ENCODE results near the gene WFDC1.
"Not testable (repeated sequence)": the region's sequence is repeated elsewhere in the genome, so short reads cannot be mapped to it uniquely, and the experiment has no call there.

Gene WFDC1

GRCh38 chr16:84331998-84332780 is 37.5 kb downstream of the WFDC1 start:
- Histone ChIP-seq H3K4me3 (no peak overlapping the region), H3K27me3 (ENCODE audit: low read depth) (no peaks in the 10 kb centered on the region), H3K36me3 (replicated peaks) (no peaks in the 10 kb centered on the region)

GRCh38 chr16:84332975-84333684 is 38.5 kb downstream of the WFDC1 start:
- no peak for DNase-seq (ENCODE audit: low spot score in 2 of 2)
- no peaks in the 10 kb centered on the region for H3K4me1 ChIP-seq
- in situ Hi-C loops (cut with MboI; ENCODE audit: low sequenced_read_pairs), result no loop called here
- peaks cover 2% of the 10 kb centered on the region; the same call in 1 of the 2 replicates for H3K9me3 ChIP-seq
- no peaks in the 10 kb centered on the region for H3K36me3 ChIP-seq (replicated peaks)
- no peaks in the 10 kb centered on the region for H3K27me3 ChIP-seq (ENCODE audit: low read depth)
- H3K4me3 ChIP-seq, result no peak overlapping the region

More at GRCh38 chr16:84331998-84332780, 37.5 kb downstream of the WFDC1 start:
- H3K9me3 ChIP-seq, result no peaks in the 10 kb centered on the region; the same call in 1 of the 2 replicates
- in situ Hi-C loops (cut with MboI; ENCODE audit: low sequenced_read_pairs), result no loop called here
- H3K4me1 ChIP-seq, result no peaks in the 10 kb centered on the region
- no peak for DNase-seq (ENCODE audit: low spot score in 2 of 2)

GRCh38 chr16:84334058-84334457 is 39.4 kb downstream of the WFDC1 start:
- Histone ChIP-seq H3K4me3 (no peak overlapping the region), H3K9me3 (peaks cover 2% of the 10 kb centered on the region; the same call in 1 of the 2 replicates), H3K27me3 (ENCODE audit: low read depth) (no peaks in the 10 kb centered on the region; the same call in 1 of the 2 replicates), H3K4me1 (no peaks in the 10 kb centered on the region), H3K36me3 (replicated peaks) (no peaks in the 10 kb centered on the region)
- DNase-seq (ENCODE audit: low spot score in 2 of 2), result no peak
- in situ Hi-C loops (cut with MboI; ENCODE audit: low sequenced_read_pairs), result no loop called here

GRCh38 chr16:84334482-84334881 is 39.8 kb downstream of the WFDC1 start:
- in situ Hi-C loops (cut with MboI; ENCODE audit: low sequenced_read_pairs), result no loop called here
- Histone ChIP-seq H3K4me1 (no peaks in the 10 kb centered on the region), H3K9me3 (peaks cover 2% of the 10 kb centered on the region; the same call in 1 of the 2 replicates), H3K27me3 (ENCODE audit: low read depth) (no peaks in the 10 kb centered on the region; the same call in 1 of the 2 replicates), H3K36me3 (replicated peaks) (no peaks in the 10 kb centered on the region), H3K4me3 (no peak overlapping the region)
- no peak for DNase-seq (ENCODE audit: low spot score in 2 of 2)

- H3K4me3 ChIP-seq; H3K9me3 ChIP-seq; H3K36me3 ChIP-seq (replicated peaks); H3K27me3 ChIP-seq (ENCODE audit: low read depth); in situ Hi-C loops (cut with MboI; ENCODE audit: low sequenced_read_pairs); DNase-seq (ENCODE audit: low spot score in 2 of 2); H3K4me1 ChIP-seq: not testable (repeated sequence)
These were observed 42.6 kb downstream of the WFDC1 start for GRCh38 chr16:84337236-84337635.

- Histone ChIP-seq H3K4me3 (no peak overlapping the region), H3K36me3 (replicated peaks) (no peaks in the 10 kb centered on the region), H3K4me1 (no peaks in the 10 kb centered on the region), H3K9me3 (peaks cover 2% of the 10 kb centered on the region; the same call in 1 of the 2 replicates), H3K27me3 (ENCODE audit: low read depth) (no peaks in the 10 kb centered on the region; the same call in 1 of the 2 replicates)
- in situ Hi-C loops (cut with MboI; ENCODE audit: low sequenced_read_pairs), result no loop called here
- DNase-seq (ENCODE audit: low spot score in 2 of 2), result no peak
These were observed 44.6 kb downstream of the WFDC1 start for GRCh38 chr16:84339311-84339710.

GRCh38 chr16:84339766-84340165 is 45.1 kb downstream of the WFDC1 start:
- in situ Hi-C loops (cut with MboI; ENCODE audit: low sequenced_read_pairs), result no loop called here
- Histone ChIP-seq H3K4me1 (no peaks in the 10 kb centered on the region), H3K27me3 (ENCODE audit: low read depth) (no peaks in the 10 kb centered on the region; the same call in 1 of the 2 replicates), H3K9me3 (peaks cover 2% of the 10 kb centered on the region; the same call in 1 of the 2 replicates), H3K36me3 (replicated peaks) (no peaks in the 10 kb centered on the region), H3K4me3 (no peak overlapping the region)
- DNase-seq (ENCODE audit: low spot score in 2 of 2), result no peak

GRCh38 chr16:84340325-84341040 is 45.8 kb downstream of the WFDC1 start:
- in situ Hi-C loops (cut with MboI; ENCODE audit: low sequenced_read_pairs), result no loop called here
- Histone ChIP-seq H3K27me3 (ENCODE audit: low read depth) (no peaks in the 10 kb centered on the region; the same call in 1 of the 2 replicates), H3K9me3 (peaks cover 2% of the 10 kb centered on the region; the same call in 1 of the 2 replicates), H3K36me3 (replicated peaks) (no peaks in the 10 kb centered on the region), H3K4me1 (no peaks in the 10 kb centered on the region), H3K4me3 (no peak overlapping the region)
- no peak for DNase-seq (ENCODE audit: low spot score in 2 of 2)

- no peak for DNase-seq (ENCODE audit: low spot score in 2 of 2)
- Histone ChIP-seq H3K36me3 (replicated peaks) (no peaks in the 10 kb centered on the region), H3K27me3 (ENCODE audit: low read depth) (no peaks in the 10 kb centered on the region; the same call in 1 of the 2 replicates), H3K4me3 (no peak overlapping the region), H3K9me3 (peaks cover 2% of the 10 kb centered on the region; the same call in 1 of the 2 replicates), H3K4me1 (no peaks in the 10 kb centered on the region)
- in situ Hi-C loops (cut with MboI; ENCODE audit: low sequenced_read_pairs), result no loop called here
These were observed 47.0 kb downstream of the WFDC1 start for GRCh38 chr16:84341528-84342295.

- in situ Hi-C loops (cut with MboI; ENCODE audit: low sequenced_read_pairs); H3K36me3 ChIP-seq (replicated peaks); DNase-seq (ENCODE audit: low spot score in 2 of 2); H3K4me3 ChIP-seq; H3K27me3 ChIP-seq (ENCODE audit: low read depth); H3K9me3 ChIP-seq; H3K4me1 ChIP-seq: not testable (repeated sequence)
These were observed 49.1 kb downstream of the WFDC1 start for GRCh38 chr16:84343800-84344199.

- Histone ChIP-seq H3K9me3 (no peaks in the 10 kb centered on the region), H3K4me3 (no peak overlapping the region), H3K4me1 (no peaks in the 10 kb centered on the region), H3K27me3 (ENCODE audit: low read depth) (no peaks in the 10 kb centered on the region), H3K36me3 (replicated peaks) (no peaks in the 10 kb centered on the region)
- no peak for DNase-seq (ENCODE audit: low spot score in 2 of 2)
- in situ Hi-C loops (cut with MboI; ENCODE audit: low sequenced_read_pairs), result no loop called here
These were observed 50.1 kb downstream of the WFDC1 start for GRCh38 chr16:84344781-84345180.

GRCh38 chr16:84347161-84347560 is 52.5 kb downstream of the WFDC1 start:
- in situ Hi-C loops (cut with MboI; ENCODE audit: low sequenced_read_pairs), result no loop called here
- no peaks in the 10 kb centered on the region for H3K4me1 ChIP-seq
- H3K9me3 ChIP-seq, result no peaks in the 10 kb centered on the region
- no peak for DNase-seq (ENCODE audit: low spot score in 2 of 2)
- H3K36me3 ChIP-seq (replicated peaks), result no peaks in the 10 kb centered on the region
- no peak overlapping the region for H3K4me3 ChIP-seq
- H3K27me3 ChIP-seq (ENCODE audit: low read depth), result no peaks in the 10 kb centered on the region

GRCh38 chr16:84348386-84348888 is 53.8 kb downstream of the WFDC1 start:
- Histone ChIP-seq H3K27me3 (ENCODE audit: low read depth) (no peaks in the 10 kb centered on the region), H3K9me3 (no peaks in the 10 kb centered on the region), H3K36me3 (replicated peaks) (no peaks in the 10 kb centered on the region), H3K4me1 (no peaks in the 10 kb centered on the region), H3K4me3 (no peak overlapping the region)
- DNase-seq (ENCODE audit: low spot score in 2 of 2), result no peak
- in situ Hi-C loops (cut with MboI; ENCODE audit: low sequenced_read_pairs), result no loop called here

All from HAP-1 (cell line).